AG09319 (cell line): Measurements from ENCODE around the gene SLC16A9.
"Not testable (repeated sequence)": the region's sequence is repeated elsewhere in the genome, so short reads cannot be mapped to it uniquely, and the experiment has no call there.

Experiments
- DNase-seq: peaks from one replicate; pipeline ENCODE4 v3.0.0-alpha.2; 2010; ENCODE audit warnings: low read depth; ENCODE audit errors: extremely low read depth
- CTCF ChIP-seq: IDR thresholded peaks from 2 replicates; pipeline ENCODE4 v1.5.1; 2011; ENCODE audit warnings: low read depth, mild to moderate bottlenecking, inconsistent platforms, low read length, moderate library complexity

The SLC16A9 gene

GRCh38 chr10:59668096-59668495, 41.6 kb downstream of the SLC16A9 start:
- DNase-seq: no peak
- TF ChIP-seq CTCF: no peak

GRCh38 chr10:59666310-59666709, 43.3 kb downstream of the SLC16A9 start:
- DNase-seq: no peak
- no peak for TF ChIP-seq CTCF

- DNase-seq: not testable (repeated sequence)
Observed at GRCh38 chr10:59663213-59663612, 46.4 kb downstream of the SLC16A9 start.

- no peak for TF ChIP-seq CTCF
- no peak for DNase-seq
Observed at GRCh38 chr10:59657724-59658123, 51.9 kb downstream of the SLC16A9 start.

GRCh38 chr10:59655309-59655708, 54.3 kb downstream of the SLC16A9 start:
- no peak for DNase-seq
- no peak for TF ChIP-seq CTCF

DNA sequence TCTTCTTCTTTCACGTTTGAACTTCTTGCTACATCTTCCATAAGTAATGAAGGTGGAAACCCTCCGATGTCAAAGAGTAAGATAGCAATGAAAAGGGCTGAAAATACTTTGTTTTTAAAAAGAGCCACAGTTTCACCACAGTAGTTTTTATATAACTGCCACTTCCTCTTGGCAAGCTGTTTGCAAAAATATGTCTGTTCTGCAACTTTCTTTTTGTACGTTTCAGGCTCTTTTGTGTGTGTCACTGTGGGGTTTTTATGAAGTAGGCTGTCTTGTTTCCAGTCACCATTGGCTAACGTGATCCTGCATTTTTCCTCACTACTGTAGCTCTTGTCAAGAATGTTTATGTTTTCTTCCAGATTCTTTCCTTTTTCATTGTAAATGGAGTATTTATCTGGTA, 55.6 kb downstream of the SLC16A9 start:
- no peak for DNase-seq
- TF ChIP-seq CTCF: no peak

GRCh38 chr10:59651902-59652301, 57.7 kb downstream of the SLC16A9 start:
- TF ChIP-seq CTCF: no peak

DNA sequence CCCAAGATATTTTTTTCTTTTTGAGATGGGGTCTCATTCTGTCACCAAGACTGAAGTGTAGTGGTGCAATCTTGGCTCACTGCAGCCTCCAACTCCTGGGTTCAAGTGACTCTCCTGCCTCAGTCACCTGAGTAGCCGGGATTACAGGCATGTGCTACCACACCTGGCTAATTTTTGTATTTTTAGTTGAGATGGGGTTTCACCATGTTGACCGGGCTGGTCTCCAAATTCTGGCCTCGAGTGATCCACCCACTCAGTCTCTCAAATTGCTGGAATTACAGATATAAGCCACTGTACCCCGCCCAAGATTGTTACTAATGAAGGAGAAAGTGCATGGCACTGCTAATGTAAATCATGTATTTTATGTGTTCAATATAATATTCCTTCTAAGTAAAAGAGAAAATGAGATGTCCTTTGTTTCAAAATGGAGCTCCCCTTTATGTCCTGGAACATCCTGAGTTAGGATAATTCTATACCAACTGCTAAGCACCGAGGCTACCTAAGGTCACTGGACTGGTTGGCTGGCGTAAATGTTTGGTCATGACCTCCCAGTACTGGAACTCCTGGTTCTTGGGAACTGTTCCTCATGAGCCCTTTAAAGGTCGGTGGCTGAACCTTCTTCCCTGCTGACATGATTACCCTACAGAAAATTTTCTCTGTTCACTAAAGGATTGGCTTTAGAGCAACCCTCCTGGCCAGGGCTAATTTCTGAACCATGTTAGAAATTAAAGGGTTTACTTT, 59.9 kb downstream of the SLC16A9 start:
- TF ChIP-seq CTCF: no peak
- DNase-seq: no peak

More at GRCh38 chr10:59651902-59652301, 57.7 kb downstream of the SLC16A9 start:
- DNase-seq: no peak
